GM12878 (cell line): ENCODE measurements around the gene FXYD3. TPM values are rescaled to one million over a fixed set of nuclear protein-coding genes. Genes with fewer than 3 reads are reported as not detected.
A peak's percentile ranks its signal among the peaks of the same experiment; 100 is the strongest.

Source experiments
- ATAC-seq: fragments of 200-7000 bp; cut with Tn5 transposase; 3 replicates; pipeline ENCODE4 v1.9.1; 2020; ENCODE audit warnings: mild to moderate bottlenecking, moderate library complexity
- BruUV-seq: library from RNA; stranded (reverse); fragments of 400-500 nt; replicated peaks from 2 replicates; lab custom pipeline; 2021; lab: Mats Ljungman, UMichigan
- CTCF ChIA-PET: fragments of 300-600 bp; sonication (Branson Sonifier 250); formaldehyde crosslinking; extraction: SDS; loops from one replicate; lab custom pipeline; 2021; ENCODE audit warnings: inconsistent platforms; lab: Yijun Ruan, JAX
- POLR2A ChIA-PET: fragments of 350-600 bp; formaldehyde crosslinking; extraction: SDS; loops from one replicate; lab custom pipeline; 2021; ENCODE audit warnings: inconsistent platforms; lab: Charles Lee
- RAD21 ChIA-PET: fragments of 300-600 bp; sonication (Branson Sonifier 250); formaldehyde crosslinking; loops from one replicate; lab custom pipeline; 2023; ENCODE audit warnings: antibody characterized with exemption; ENCODE audit not compliant: unreplicated experiment; lab: Charles Lee
- SMC1A ChIA-PET: fragments of 300-600 bp; sonication (Branson Sonifier 250); formaldehyde crosslinking; loops from one replicate; lab custom pipeline; 2023; ENCODE audit not compliant: unreplicated experiment, uncharacterized antibody; lab: Charles Lee
- DNase-seq: peaks from one replicate; pipeline ENCODE4 v3.0.0-alpha.2; 2011; ENCODE audit warnings: low read depth, low spot score
- FAIRE-seq: peaks from 3 replicates; lab custom pipeline; 2011; peaks lifted over from hg19 to GRCh38; lab: Jason Lieb, UNC
- H2AFZ ChIP-seq: 2 replicates; pipeline ENCODE4 v1.6.0; 2011; ENCODE audit warnings: low read depth, low read length, control low read depth; ENCODE audit not compliant: control insufficient read depth
- H3K27ac ChIP-seq: 2 replicates; pipeline ENCODE4 v1.5.1; 2011; ENCODE audit warnings: control low read depth; ENCODE audit not compliant: control insufficient read depth, insufficient read depth
- H3K27me3 ChIP-seq, 2 experiments: replicated peaks in 1 of 2; 2 replicates each; pipeline versions ENCODE4 v1.6.0 to v1.6.1; 2011; ENCODE audit warnings: low read length in 1 of 2; ENCODE audit not compliant: control insufficient read depth in 2 of 2, insufficient read depth in 2 of 2
- H3K36me3 ChIP-seq, 2 experiments: 2 replicates each; pipeline ENCODE4 v1.5.1; 2011; ENCODE audit warnings: low read length in 1 of 2; ENCODE audit not compliant: control insufficient read depth in 2 of 2, insufficient read depth in 2 of 2
- H3K4me1 ChIP-seq: 2 replicates; pipeline ENCODE4 v1.6.1; 2011; ENCODE audit warnings: mild to moderate bottlenecking, low read length, moderate library complexity, mixed read lengths; ENCODE audit not compliant: control insufficient read depth, insufficient read depth
- H3K4me2 ChIP-seq: 2 replicates; pipeline ENCODE4 v1.6.0; 2011; ENCODE audit warnings: control low read depth; ENCODE audit not compliant: control insufficient read depth, insufficient read depth
- H3K4me3 ChIP-seq: fragments of 200-600 bp; sonication (generic); 2 replicates; pipeline ENCODE4 v1.5.1; 2016
- H3K79me2 ChIP-seq: 2 replicates; pipeline ENCODE4 v1.6.0; 2011; ENCODE audit warnings: low read length; ENCODE audit not compliant: control insufficient read depth, insufficient read depth
- H3K9ac ChIP-seq: 2 replicates; pipeline ENCODE4 v1.8.0; 2011; ENCODE audit warnings: low read length, control low read depth, mixed read lengths; ENCODE audit not compliant: control insufficient read depth, insufficient read depth
- H3K9me3 ChIP-seq: replicated peaks from 3 replicates; pipeline ENCODE4 v1.5.1; 2011; ENCODE audit warnings: mild to moderate bottlenecking, low read length; ENCODE audit not compliant: control insufficient read depth, insufficient read depth
- H4K20me1 ChIP-seq: 2 replicates; pipeline ENCODE4 v1.6.0; 2011; ENCODE audit not compliant: control insufficient read depth, insufficient read depth
- CBX3 ChIP-seq: fragments of 200-600 bp; sonication (generic); IDR thresholded peaks from 2 replicates; pipeline ENCODE4 v1.6.1; 2016; ENCODE audit warnings: low read depth, borderline replicate concordance
- CEBPB ChIP-seq, 2 experiments: fragments of 150-350 bp in 1 of 2; IDR thresholded peaks; 2 replicates each; pipeline ENCODE4 v1.6.1; 2012 to 2014; ENCODE audit warnings: low read depth in 2 of 2, low read length in 2 of 2, borderline replicate concordance in 1 of 2, inconsistent platforms in 1 of 2
- EED ChIP-seq: sonication (generic); IDR thresholded peaks from 2 replicates; pipeline ENCODE4 v1.6.1; 2016; ENCODE audit warnings: antibody characterized with exemption, low read depth
- IKZF1 ChIP-seq: fragments of 450-650 bp; conservative IDR thresholded peaks from 2 replicates; pipeline ENCODE4 v1.6.1; 2017; ENCODE audit warnings: antibody characterized with exemption, mild to moderate bottlenecking
- LARP7 ChIP-seq: fragments of 450-650 bp; IDR thresholded peaks from 2 replicates; pipeline ENCODE4 v1.6.1; 2017; ENCODE audit warnings: mild to moderate bottlenecking
- SMC3 ChIP-seq: IDR thresholded peaks from 2 replicates; pipeline ENCODE4 v1.6.1; 2011; ENCODE audit warnings: low read length, improper control_type of control experiment, borderline replicate concordance
- SPI1 ChIP-seq: IDR thresholded peaks from 2 replicates; pipeline ENCODE4 v1.6.1; 2011; ENCODE audit warnings: low read depth, mild to moderate bottlenecking, low read length, moderate library complexity, borderline replicate concordance; ENCODE audit not compliant: insufficient read depth
- STAT1 ChIP-seq: fragments of 450-650 bp; conservative IDR thresholded peaks from 2 replicates; pipeline ENCODE4 v1.6.1; 2014; ENCODE audit warnings: antibody characterized with exemption, mild to moderate bottlenecking
- ZBTB33 ChIP-seq: fragments of 450-650 bp; IDR thresholded peaks from 2 replicates; pipeline ENCODE4 v1.6.1; 2017; ENCODE audit warnings: mild to moderate bottlenecking
- ZNF592 ChIP-seq: fragments of 450-650 bp; IDR thresholded peaks from 2 replicates; pipeline ENCODE4 v1.6.1; 2017; ENCODE audit warnings: mild to moderate bottlenecking, moderate library complexity
- WGBS: methylation state at CpG from one replicate; pipeline ENCODE4 v1.1.6; 2016; ENCODE audit warnings: low lambda C conversion rate; ENCODE audit not compliant: insufficient replicate concordance, insufficient coverage; ENCODE audit errors: missing lambda C conversion rate; 5-methylcytosine and 5-hydroxymethylcytosine counted together
- in situ Hi-C: fragments of 300-500 bp; cut with MboI; formaldehyde crosslinking; loops from 9 replicates; pipeline ENCODE4 v1.14.3; 2018; ENCODE audit warnings: mixed read lengths
- intact Hi-C: fragments of 100-400 bp; cut with micrococcal nuclease; formaldehyde crosslinking; loops from one replicate; pipeline ENCODE4 v1.14.2; 2022; ENCODE audit not compliant: unreplicated experiment
- polyA plus RNA-seq, 11 experiments: library from polyadenylated mRNA; depleted of rRNA in 4 of 11; unstranded in 6 of 11; stranded (reverse) in 5 of 11; fragments of >200 nt; fragmentation: Nextera tagmentation in 4 of 11; fragmentation: Illumina TruSeq in 1 of 11; extraction: Ambion mirVana in 4 of 11; extraction: Trizol in 1 of 11; gene quantifications; 1 replicate in 1 of 11; 2 replicates in 10 of 11; pipeline versions ENCODE4 v1.2.1 to v1.2.3, GENCODE V29; 2011 to 2016; ENCODE audit warnings: inconsistent platforms in 2 of 11, missing spikeins in 2 of 11, low read depth in 1 of 11
- total RNA-seq, 4 experiments: library from RNA; depleted of rRNA in 3 of 4; stranded (reverse); fragments of >200 nt in 3 of 4; fragmentation: Illumina TruSeq in 1 of 4; extraction: Trizol in 1 of 4; gene quantifications; 2 replicates each; pipeline versions ENCODE4 v1.2.1 to v1.2.3, GENCODE V29; 2013 to 2021

Gene FXYD3
- total and polyA plus RNA-seq, 10 of the 15 experiments (the other 5 are each of a cell fraction or from before 2014, with no cell fraction given), result 0.09 to 0.44 TPM; not detected in 8

GRCh38 chr19:35155441-35155840 lies 39.8 kb downstream of the FXYD3 start (continued):
- TF ChIP-seq LARP7 (peak; percentile 50; the same call in 1 of the 2 replicates), CEBPB (IDR thresholded peaks at IDR 0.05; ENCODE audit: borderline replicate concordance in 1 of 2, low read depth in 2 of 2, low read length in 2 of 2) (no peak), SPI1 (no peak)

GRCh38 chr19:35155981-35156672 lies 40.5 kb downstream of the FXYD3 start:
- H2AFZ ChIP-seq, result no peak overlapping the region

More at GRCh38 chr19:35155981-35156672, 40.5 kb downstream of the FXYD3 start:
- intact Hi-C loops (loop anchor here (5.0 kb wide), 1 partner anchor 51 kb away; no protein-coding TSS in a partner anchor), in situ Hi-C loops (no loop called here)
- H3K4me2 ChIP-seq, result peak overlapping the region; percentile 81
- WGBS, result 71% methylated on average over 6 of the region's 6 CpGs
- H3K27me3 ChIP-seq, result peaks cover 0 to 3% of the 10 kb centered on the region in 2 experiments; a peak in 1 of 4 replicates
- ChIA-PET SMC1A (interaction anchor here (0.9 kb wide), 1 partner anchor 10 kb away, joined by 3 read pairs; no protein-coding TSS in a partner anchor), POLR2A (no interaction called here), CTCF (interaction anchor here (0.9 to 1.3 kb wide), 2 partner anchors 14 to 47 kb away, joined by 3 read pairs; no protein-coding TSS in a partner anchor), RAD21 (interaction anchor here (1.0 kb wide), 1 partner anchor 14 kb away, joined by 3 read pairs; no protein-coding TSS in a partner anchor)
- peak overlapping the region; percentile 98 for H3K4me3 ChIP-seq
- H3K9ac ChIP-seq, result peak overlapping the region; percentile 75
- H3K9me3 ChIP-seq, result no peaks in the 10 kb centered on the region; the same call in 2 of the 3 replicates
- FAIRE-seq (no peak), ATAC-seq (no peak), DNase-seq (no peak)
- no peaks in the 10 kb centered on the region for H4K20me1 ChIP-seq
- H3K4me1 ChIP-seq, result peaks cover 6% of the 10 kb centered on the region
- peaks cover 2 to 23% of the 10 kb centered on the region in 2 experiments for H3K36me3 ChIP-seq
- H3K27ac ChIP-seq, result peak overlapping the region; percentile 34; the same call in 1 of the 2 replicates
- TF ChIP-seq IKZF1 (no peak), SMC3 (no peak), CBX3 (no peak), ZNF592 (no peak), ZBTB33 (no peak), EED (no peak), STAT1 (no peak)
- peaks cover 19% of the 10 kb centered on the region for H3K79me2 ChIP-seq
- BruUV-seq, result TSS peak; percentile 54
